H1 (cell line): Measurements from ENCODE around the gene EEF1AKMT2. TPM values are rescaled to one million over a fixed set of nuclear protein-coding genes. Genes with fewer than 3 reads are reported as not detected.

Source experiments
- CBX8 ChIP-seq: fragments of 300-800, 300-1000 bp; sonication (generic); IDR thresholded peaks from 2 replicates; pipeline ENCODE4 v1.7.1; 2016; ENCODE audit warnings: low read depth, low read length, borderline replicate concordance
- SIX5 ChIP-seq: IDR thresholded peaks from 2 replicates; pipeline ENCODE4 v1.6.1; 2011; ENCODE audit warnings: mild to moderate bottlenecking, low read depth, low read length
- polyA plus RNA-seq, 7 experiments: library from polyadenylated mRNA; depleted of rRNA in 3 of 7; stranded (reverse) in 5 of 7; unstranded in 2 of 7; fragments of >200 nt in 5 of 7; fragments of 200-250 nt in 2 of 7; gene quantifications; 1 replicate in 5 of 7; 2 replicates in 1 of 7; 4 replicates in 1 of 7; pipeline versions ENCODE4 v1.2.1 to v1.2.3, GENCODE V29; 2011 to 2013; ENCODE audit warnings: missing spikeins in 2 of 7, mixed read lengths in 2 of 7
- total RNA-seq: library from RNA; stranded (reverse); fragmentation: NEBNext Ultra II Directional; extraction: Animal tissue kit (Norgen Biotek cat#: 25700); gene quantifications from 2 replicates; pipeline ENCODE4 v1.2.1, GENCODE V29; 2021
- TF ChIP-seq, protein P1 (sequence below): IDR thresholded peaks from 2 replicates; pipeline ENCODE4 v1.6.1; 2011; ENCODE audit warnings: low read length, improper control_type of control experiment

EEF1AKMT2 gene
- total and polyA plus RNA-seq, 2 of the 8 experiments (the other 6 are each of a cell fraction or from before 2014, with no cell fraction given) = 9.8 to 26.8 TPM

DNA sequence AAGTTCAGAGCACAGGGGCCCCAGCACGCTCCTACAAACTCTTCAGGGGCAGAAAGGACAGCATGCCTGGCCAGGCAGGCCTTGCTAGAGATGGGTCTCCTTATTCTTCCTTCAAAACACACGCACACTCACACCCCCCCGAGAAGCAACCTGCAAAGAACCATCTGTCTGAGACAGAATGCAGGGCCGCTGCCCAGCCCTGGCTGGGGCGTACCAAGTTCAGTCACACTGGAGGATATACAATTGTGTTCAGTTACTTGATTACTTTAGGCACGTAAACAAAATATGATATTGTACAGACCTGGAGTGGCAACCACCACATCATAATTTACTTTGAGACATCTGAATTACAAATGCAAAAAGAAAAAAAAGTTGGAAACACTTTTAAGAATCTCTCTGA, 53.2 kb downstream of the EEF1AKMT2 start (continued):
- TF ChIP-seq, protein P1, sequence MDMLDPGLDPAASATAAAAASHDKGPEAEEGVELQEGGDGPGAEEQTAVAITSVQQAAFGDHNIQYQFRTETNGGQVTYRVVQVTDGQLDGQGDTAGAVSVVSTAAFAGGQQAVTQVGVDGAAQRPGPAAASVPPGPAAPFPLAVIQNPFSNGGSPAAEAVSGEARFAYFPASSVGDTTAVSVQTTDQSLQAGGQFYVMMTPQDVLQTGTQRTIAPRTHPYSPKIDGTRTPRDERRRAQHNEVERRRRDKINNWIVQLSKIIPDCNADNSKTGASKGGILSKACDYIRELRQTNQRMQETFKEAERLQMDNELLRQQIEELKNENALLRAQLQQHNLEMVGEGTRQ = no peak
- TF ChIP-seq CBX8 (no peak), SIX5 (no peak)
